ACC112 (cell line): ENCODE data around the gene NANOS1.

Experiments used
- H2AFZ ChIP-seq: fragments of 200-600 bp; sonication (generic); one replicate; pipeline ENCODE4 v1.6.0; 2017; ENCODE audit warnings: antibody characterized with exemption, low read length; ENCODE audit not compliant: unreplicated experiment
- H3K27ac ChIP-seq: fragments of 200-600 bp; sonication (generic); 2 replicates; pipeline ENCODE4 v1.5.1; 2014; ENCODE audit warnings: low read depth, mild to moderate bottlenecking, antibody characterized with exemption, low read length, moderate library complexity
- H3K27me3 ChIP-seq: fragments of 200-600 bp; sonication (generic); 2 replicates; pipeline ENCODE4 v1.6.1; 2014; ENCODE audit warnings: mild to moderate bottlenecking, antibody characterized with exemption, low read length, moderate library complexity, mixed read lengths; ENCODE audit not compliant: insufficient read depth
- H3K36me3 ChIP-seq: fragments of 200-600 bp; sonication (generic); 2 replicates; pipeline ENCODE4 v1.6.1; 2016; ENCODE audit warnings: mild to moderate bottlenecking, antibody characterized with exemption, low read length, moderate library complexity, mixed read lengths; ENCODE audit not compliant: insufficient read depth
- H3K4me1 ChIP-seq: fragments of 200-600 bp; sonication (generic); one replicate; pipeline ENCODE4 v1.6.1; 2016; ENCODE audit warnings: low read length, mixed read lengths; ENCODE audit not compliant: insufficient read depth, unreplicated experiment, control insufficient read depth
- H3K4me3 ChIP-seq: fragments of 200-600 bp; sonication (generic); 2 replicates; pipeline ENCODE4 v1.5.1; 2014; ENCODE audit warnings: mild to moderate bottlenecking, low read depth, low read length
- H3K79me2 ChIP-seq: fragments of 200-600 bp; sonication (generic); one replicate; pipeline ENCODE4 v1.6.0; 2016; ENCODE audit warnings: low read length; ENCODE audit not compliant: control insufficient read depth, unreplicated experiment, insufficient read depth

The NANOS1 gene

DNA sequence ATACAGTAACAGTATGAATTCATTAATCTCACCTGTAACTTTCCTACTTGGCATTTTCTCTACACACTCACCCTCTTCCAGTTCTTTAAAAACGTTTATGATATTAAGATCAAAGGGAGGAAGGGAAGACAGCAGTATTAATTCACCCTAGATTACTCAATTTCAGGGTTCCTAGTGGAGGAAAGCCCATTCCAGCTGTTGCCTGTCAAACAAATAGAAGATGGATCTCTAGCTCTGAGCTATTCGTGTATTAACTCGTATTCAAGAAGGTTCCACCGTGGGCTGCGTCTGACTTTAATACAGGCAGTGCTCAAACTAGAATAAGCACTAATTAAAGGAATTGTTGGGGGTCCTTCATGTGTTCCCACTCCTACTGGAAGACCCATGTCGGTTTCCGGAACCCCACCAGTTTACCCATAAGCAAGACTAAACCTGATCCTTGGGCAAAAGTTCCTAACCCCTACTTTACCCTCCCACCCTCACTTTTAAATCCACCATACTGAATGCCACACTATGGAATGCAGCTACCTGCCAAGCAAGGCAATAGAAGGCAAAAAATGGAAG, 2.1 kb downstream of the NANOS1 start:
- Histone ChIP-seq H3K27ac (no peak overlapping the region), H3K79me2 (no peaks in the 10 kb centered on the region), H3K4me1 (peaks cover 4% of the 10 kb centered on the region)

DNA sequence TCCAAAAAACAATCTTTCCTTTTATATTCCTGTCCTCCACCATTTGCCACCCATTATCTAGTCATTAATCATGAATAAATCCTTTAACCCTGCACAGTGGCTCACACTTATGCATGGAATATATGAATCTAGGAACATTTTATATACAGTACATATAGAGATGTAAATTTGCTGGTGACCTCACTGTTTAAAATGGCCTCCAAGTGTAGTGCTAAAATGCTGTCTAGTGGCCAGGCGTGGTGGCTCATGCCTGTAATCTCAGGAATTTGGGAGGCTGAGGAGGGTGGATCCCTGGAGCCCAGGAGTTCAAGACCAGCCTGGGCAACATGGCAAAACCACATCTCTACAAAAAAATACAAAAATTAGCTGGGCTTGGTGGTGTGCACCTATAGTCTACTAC, 9.6 kb downstream of the NANOS1 start:
- no peak overlapping the region for H3K27ac ChIP-seq

More for the DNA sequence above, 2.1 kb downstream of the NANOS1 start:
- Histone ChIP-seq H3K36me3 (peaks cover 16% of the 10 kb centered on the region), H3K4me3 (peak overlapping the region; percentile 75), H3K27me3 (no peaks in the 10 kb centered on the region), H2AFZ (no peak overlapping the region)

DNA sequence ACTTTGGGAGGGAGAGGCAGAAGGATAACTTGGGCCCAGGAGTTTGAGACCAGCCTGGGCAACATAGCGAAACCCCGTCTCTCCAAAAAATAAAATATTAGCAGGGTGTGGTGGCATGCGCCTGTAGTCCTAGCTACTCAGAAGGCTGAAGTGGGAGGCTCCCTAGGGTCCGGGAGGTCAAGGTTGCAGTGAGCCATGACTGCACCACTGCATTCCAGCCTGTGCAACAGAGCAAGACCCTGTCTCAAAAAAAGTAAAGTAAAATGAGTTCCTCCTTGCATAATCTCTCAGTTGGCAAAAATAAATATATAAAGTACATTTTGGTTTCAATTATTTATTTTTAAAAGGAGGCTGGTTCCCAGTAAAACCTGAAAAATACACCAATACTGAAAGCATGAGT, 11.8 kb downstream of the NANOS1 start:
- H3K27me3 ChIP-seq = no peaks in the 10 kb centered on the region
- H3K4me1 ChIP-seq = peaks cover 3% of the 10 kb centered on the region
- H3K27ac ChIP-seq = no peak overlapping the region
- H2AFZ ChIP-seq = no peak overlapping the region
- peaks cover 53% of the 10 kb centered on the region for H3K79me2 ChIP-seq
- H3K4me3 ChIP-seq = no peak overlapping the region
- peaks cover 57% of the 10 kb centered on the region for H3K36me3 ChIP-seq

More for the DNA sequence above, 9.6 kb downstream of the NANOS1 start:
- Histone ChIP-seq H3K79me2 (peaks cover 35% of the 10 kb centered on the region), H3K36me3 (peaks cover 48% of the 10 kb centered on the region), H3K4me1 (peaks cover 3% of the 10 kb centered on the region), H3K27me3 (no peaks in the 10 kb centered on the region), H2AFZ (no peak overlapping the region), H3K4me3 (no peak overlapping the region)

DNA sequence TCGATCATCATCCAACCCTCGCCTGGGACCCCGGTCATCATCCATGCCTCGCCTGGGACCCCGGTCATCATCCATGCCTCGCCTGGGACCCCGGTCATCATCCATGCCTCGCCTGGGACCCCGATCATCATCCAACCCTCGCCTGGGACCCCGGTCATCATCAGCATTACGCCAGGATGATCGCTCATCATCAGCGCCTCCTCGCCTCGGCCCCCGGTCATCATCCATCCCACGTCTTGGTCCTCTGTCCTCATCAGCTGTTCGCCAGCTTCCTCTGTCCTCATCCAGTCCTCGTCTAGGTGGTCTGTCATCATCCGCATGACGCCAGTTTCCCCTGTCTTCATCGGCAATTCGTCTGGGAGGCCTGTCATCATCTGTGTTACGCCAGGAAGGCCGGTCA, 12.7 kb downstream of the NANOS1 start:
- Histone ChIP-seq H3K4me1 (peaks cover 3% of the 10 kb centered on the region), H3K4me3 (no peak overlapping the region), H3K27ac (no peak overlapping the region), H3K79me2 (peaks cover 60% of the 10 kb centered on the region), H2AFZ (no peak overlapping the region), H3K36me3 (peaks cover 56% of the 10 kb centered on the region), H3K27me3 (no peaks in the 10 kb centered on the region)

DNA sequence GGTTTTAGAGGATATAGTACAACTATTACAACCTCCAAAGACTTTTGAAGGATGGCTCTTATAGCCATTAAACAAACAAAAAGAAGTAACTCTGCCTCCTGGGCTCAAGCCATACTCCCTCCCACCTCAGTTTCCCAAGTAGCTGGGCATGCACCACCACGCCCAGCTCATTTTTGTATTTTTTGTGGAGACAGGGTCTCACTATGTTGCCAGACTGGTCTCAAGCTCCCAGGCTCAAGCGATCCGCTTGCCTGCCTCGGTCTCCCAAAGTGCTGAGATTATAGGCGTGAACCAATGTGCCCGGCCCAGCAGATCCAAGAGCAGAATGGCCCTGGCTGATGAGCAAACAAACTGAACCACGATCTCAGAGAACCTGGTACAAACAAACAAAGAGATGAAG, 16.0 kb downstream of the NANOS1 start:
- peaks cover 57% of the 10 kb centered on the region for H3K36me3 ChIP-seq
- no peaks in the 10 kb centered on the region for H3K4me1 ChIP-seq
- no peaks in the 10 kb centered on the region for H3K27me3 ChIP-seq
- H3K27ac ChIP-seq = no peak overlapping the region
- H2AFZ ChIP-seq = no peak overlapping the region
- peaks cover 73% of the 10 kb centered on the region for H3K79me2 ChIP-seq
- no peak overlapping the region for H3K4me3 ChIP-seq

DNA sequence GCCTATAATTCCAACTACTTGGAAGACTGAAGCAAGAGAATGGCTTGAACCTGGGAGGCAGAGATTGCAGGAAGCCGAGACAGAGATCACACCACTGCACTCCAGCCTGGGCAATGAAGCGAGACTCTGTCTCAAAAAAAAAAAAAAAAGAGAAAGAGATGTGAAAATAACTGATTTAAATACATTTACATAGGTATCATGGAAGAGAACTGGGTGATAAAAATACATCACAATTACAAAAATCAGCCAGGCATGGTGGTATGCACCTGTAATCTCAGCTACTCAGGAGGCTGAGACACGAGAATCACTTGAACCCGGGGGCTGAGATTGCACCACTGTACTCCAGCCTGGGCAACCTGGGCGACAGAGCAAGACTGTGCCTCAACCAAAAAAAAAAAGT, 19.8 kb downstream of the NANOS1 start:
- H3K36me3 ChIP-seq = peaks cover 68% of the 10 kb centered on the region
- H3K79me2 ChIP-seq = peaks cover 83% of the 10 kb centered on the region
- no peaks in the 10 kb centered on the region for H3K27me3 ChIP-seq
- no peak overlapping the region for H3K4me3 ChIP-seq
- no peak overlapping the region for H3K27ac ChIP-seq
- H2AFZ ChIP-seq = no peak overlapping the region
- no peaks in the 10 kb centered on the region for H3K4me1 ChIP-seq

DNA sequence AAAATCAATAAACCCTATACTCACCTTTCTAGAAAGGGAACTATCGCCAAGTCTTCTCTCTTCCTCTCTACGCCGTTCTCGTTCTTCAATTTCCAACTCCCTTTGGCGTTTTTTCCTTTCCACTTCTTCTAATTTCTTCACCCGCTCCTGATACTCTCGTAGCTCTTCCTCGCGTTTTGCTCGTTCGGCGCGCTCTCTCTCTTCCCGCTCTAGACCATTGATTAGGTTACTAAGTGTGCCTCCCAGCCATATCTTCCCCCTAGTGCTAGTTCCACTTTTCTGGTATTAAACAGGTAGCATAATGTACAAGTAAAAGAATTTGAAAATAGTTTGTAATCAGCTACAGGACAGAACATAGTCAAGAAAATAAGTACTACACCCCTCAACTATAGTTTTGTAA, 20.3 kb downstream of the NANOS1 start:
- Histone ChIP-seq H3K27ac (no peak overlapping the region), H3K4me1 (no peaks in the 10 kb centered on the region), H3K79me2 (peaks cover 85% of the 10 kb centered on the region), H3K27me3 (no peaks in the 10 kb centered on the region), H3K4me3 (no peak overlapping the region), H3K36me3 (peaks cover 68% of the 10 kb centered on the region), H2AFZ (no peak overlapping the region)

DNA sequence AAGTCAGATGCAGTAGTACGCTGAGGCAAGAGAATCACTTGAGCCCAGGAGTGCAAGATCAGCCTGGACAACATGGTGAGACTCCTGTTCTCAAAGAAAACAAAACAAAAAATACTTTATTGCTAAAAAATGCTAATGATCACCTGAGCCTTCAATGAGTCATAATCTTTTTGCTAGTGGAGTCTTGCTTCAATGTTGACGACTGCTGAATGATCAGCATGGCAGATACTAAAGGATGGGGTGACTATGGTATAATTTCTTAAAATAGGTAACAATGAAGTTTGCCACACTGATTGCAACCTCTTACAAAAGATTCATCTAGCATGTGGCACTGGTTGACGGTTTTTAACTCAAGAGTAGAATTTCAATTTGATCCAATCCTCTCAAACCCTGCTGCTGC, 22.3 kb downstream of the NANOS1 start:
- H3K27ac ChIP-seq = no peak overlapping the region
- no peaks in the 10 kb centered on the region for H3K27me3 ChIP-seq
- H3K79me2 ChIP-seq = peaks cover 75% of the 10 kb centered on the region
- H3K36me3 ChIP-seq = peaks cover 61% of the 10 kb centered on the region
- no peak overlapping the region for H3K4me3 ChIP-seq
- H2AFZ ChIP-seq = no peak overlapping the region
- no peaks in the 10 kb centered on the region for H3K4me1 ChIP-seq

DNA sequence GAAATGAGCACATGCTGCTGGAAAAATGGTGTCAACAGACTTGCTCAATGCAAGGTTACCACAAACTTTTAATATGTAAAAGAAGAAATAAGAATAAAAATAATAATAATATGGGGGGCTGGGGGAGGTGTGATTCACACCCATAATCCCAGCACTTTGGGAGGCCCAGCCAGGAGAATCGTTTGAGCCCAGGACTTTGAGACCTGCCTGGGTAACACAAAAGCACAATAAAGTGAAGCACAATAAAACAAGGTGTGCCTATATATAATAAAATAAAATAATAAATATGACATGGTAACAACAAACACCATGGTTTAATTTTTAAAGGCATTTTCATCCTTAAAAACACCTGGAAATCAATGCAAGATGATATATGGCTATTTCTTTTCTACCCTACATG, 26.0 kb downstream of the NANOS1 start:
- peaks cover 69% of the 10 kb centered on the region for H3K36me3 ChIP-seq
- no peaks in the 10 kb centered on the region for H3K4me1 ChIP-seq
- peaks cover 71% of the 10 kb centered on the region for H3K79me2 ChIP-seq
- H3K27ac ChIP-seq = no peak overlapping the region
- no peak overlapping the region for H2AFZ ChIP-seq
- no peak overlapping the region for H3K4me3 ChIP-seq
- no peaks in the 10 kb centered on the region for H3K27me3 ChIP-seq

DNA sequence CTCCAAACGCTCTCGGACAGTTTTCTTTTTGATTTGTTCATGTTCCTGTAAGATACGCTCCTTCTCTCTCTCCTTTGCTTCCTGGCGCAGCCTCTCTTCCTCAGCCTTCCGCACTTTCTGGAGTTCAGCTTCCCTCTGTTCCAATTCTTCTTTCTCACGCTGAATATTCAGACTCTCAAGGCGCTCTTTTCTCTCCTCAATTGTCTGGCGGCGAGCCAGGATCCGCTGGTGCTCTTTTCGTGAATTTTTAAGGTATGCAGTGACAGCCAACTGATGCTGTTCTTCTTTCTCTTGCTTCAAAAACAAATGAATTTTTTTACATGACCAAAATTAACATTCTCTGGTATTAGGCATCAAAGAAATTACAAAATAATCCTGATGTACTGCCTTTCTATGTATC, 28.5 kb downstream of the NANOS1 start:
- Histone ChIP-seq H2AFZ (no peak overlapping the region), H3K27me3 (no peaks in the 10 kb centered on the region), H3K27ac (no peak overlapping the region), H3K79me2 (peaks cover 71% of the 10 kb centered on the region), H3K4me3 (no peak overlapping the region), H3K4me1 (no peaks in the 10 kb centered on the region), H3K36me3 (peaks cover 64% of the 10 kb centered on the region)

DNA sequence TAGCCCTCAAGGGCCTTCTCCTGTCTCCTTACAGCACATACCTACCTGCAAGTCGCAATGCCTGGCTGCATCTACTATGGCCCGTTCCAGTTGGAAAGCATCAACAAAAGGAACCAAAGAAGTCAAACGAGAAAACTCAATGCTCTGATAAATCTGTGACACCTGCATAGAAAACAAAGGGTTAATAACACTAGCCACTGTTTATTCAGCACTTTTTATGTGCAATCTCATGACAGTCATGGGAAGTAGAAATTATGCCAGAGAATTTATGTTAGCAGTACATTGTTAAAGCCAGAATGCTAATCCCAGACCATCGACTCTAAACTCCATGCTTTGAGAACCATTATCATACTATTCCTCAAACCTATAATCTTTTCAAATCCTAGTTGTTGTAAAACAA, 30.0 kb downstream of the NANOS1 start:
- Histone ChIP-seq H3K27me3 (no peaks in the 10 kb centered on the region), H3K36me3 (peaks cover 72% of the 10 kb centered on the region), H3K4me1 (no peaks in the 10 kb centered on the region), H2AFZ (no peak overlapping the region), H3K27ac (no peak overlapping the region), H3K79me2 (peaks cover 74% of the 10 kb centered on the region), H3K4me3 (no peak overlapping the region)
